Measurements from ENCODE around the gene MRGPRF. TPM values are rescaled to one million over a fixed set of nuclear protein-coding genes. Genes with fewer than 3 reads are reported as not detected.

Gene MRGPRF
- total and polyA plus RNA-seq, 10 donors, result 2.2 to 21.2 (median 9.7) TPM

- peaks cover 0 to 34% (median 3%) of the 10 kb centered on the region in 6 donors for H3K4me1 ChIP-seq
- WGBS, 5 donors, result 78 to 91% (median 87%) methylated on average over 22 of the region's 22 CpGs
- H3K9me3 ChIP-seq, result no peaks in the 10 kb centered on the region
- no peak for DNase-seq
- H3K27me3 ChIP-seq (replicated peaks in 1 of 7), result peaks cover 0 to 28% (median 0%) of the 10 kb centered on the region in 7 donors
- TF ChIP-seq CTCF (IDR thresholded peaks at IDR 0.05 in 8 of 11, conservative IDR thresholded peaks at IDR 0.05 in 3 of 11), result no peak
- H3K36me3 ChIP-seq, result no peaks in the 10 kb centered on the region
- H3K4me3 ChIP-seq, result no peak overlapping the region
- H3K27ac ChIP-seq, result no peak overlapping the region
- intact Hi-C loops (cut with DNase I; ENCODE audit: low total_unique reads), result no loop called here
These were observed 21.2 kb upstream of the MRGPRF start for GRCh38 chr11:69034123-69034867.

GRCh38 chr11:69033431-69033830, 20.4 kb upstream of the MRGPRF start:
- WGBS, 5 donors, result 83 to 95% (median 86%) methylated on average over 8 to 11 of the region's 11 CpGs
- no peak overlapping the region for H3K4me3 ChIP-seq
- H3K27me3 ChIP-seq (replicated peaks in 1 of 7), result peaks cover 0 to 28% (median 0%) of the 10 kb centered on the region in 7 donors
- no peak for DNase-seq
- no peak for TF ChIP-seq POLR2AphosphoS5 (IDR thresholded peaks at IDR 0.05)
- TF ChIP-seq CTCF (IDR thresholded peaks at IDR 0.05 in 8 of 11, conservative IDR thresholded peaks at IDR 0.05 in 3 of 11), result no peak
- TF ChIP-seq POLR2A (IDR thresholded peaks at IDR 0.05), result no peak
- H3K36me3 ChIP-seq, result no peaks in the 10 kb centered on the region
- no peak overlapping the region for H3K27ac ChIP-seq
- intact Hi-C loops (cut with DNase I; ENCODE audit: low total_unique reads), result no loop called here
- H3K4me1 ChIP-seq, result peaks cover 0 to 28% (median 3%) of the 10 kb centered on the region in 6 donors
- no peaks in the 10 kb centered on the region for H3K9me3 ChIP-seq

DNA sequence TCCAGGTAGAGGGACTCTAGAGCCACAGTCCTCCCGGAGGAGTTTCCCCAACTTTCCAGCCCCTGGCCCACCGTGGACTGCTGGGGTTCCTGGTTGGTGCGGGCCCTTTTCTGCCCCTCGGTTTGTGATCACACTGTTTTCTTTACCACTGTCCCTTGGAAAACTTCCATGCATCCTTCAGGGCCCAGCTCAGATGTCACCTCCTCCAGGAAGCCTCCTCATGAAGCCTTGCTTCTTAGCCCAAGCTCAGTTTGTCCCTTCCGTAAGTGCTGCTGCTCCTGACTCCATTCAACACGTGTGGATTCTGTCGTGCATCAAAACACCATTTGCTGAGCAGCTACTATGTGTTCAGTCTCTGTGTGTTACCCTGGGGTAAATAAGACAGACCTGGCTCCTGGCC, 19.8 kb upstream of the MRGPRF start:
- H3K4me1 ChIP-seq, result peaks cover 0 to 32% (median 3%) of the 10 kb centered on the region in 6 donors
- no peaks in the 10 kb centered on the region for H3K9me3 ChIP-seq
- H3K27me3 ChIP-seq (replicated peaks in 1 of 7), result peaks cover 0 to 28% (median 0%) of the 10 kb centered on the region in 7 donors
- TF ChIP-seq CTCF (IDR thresholded peaks at IDR 0.05 in 8 of 11, conservative IDR thresholded peaks at IDR 0.05 in 3 of 11) (no peak), POLR2A (IDR thresholded peaks at IDR 0.05) (no peak), POLR2AphosphoS5 (IDR thresholded peaks at IDR 0.05) (no peak)
- H3K27ac ChIP-seq, result no peak overlapping the region
- no peaks in the 10 kb centered on the region for H3K36me3 ChIP-seq
- intact Hi-C loops (cut with DNase I; ENCODE audit: low total_unique reads), result no loop called here
- no peak overlapping the region for H3K4me3 ChIP-seq
- DNase-seq, result no peak
- 83 to 91% (median 90%) methylated on average over 7 of the region's 7 CpGs for WGBS, 5 donors

DNA sequence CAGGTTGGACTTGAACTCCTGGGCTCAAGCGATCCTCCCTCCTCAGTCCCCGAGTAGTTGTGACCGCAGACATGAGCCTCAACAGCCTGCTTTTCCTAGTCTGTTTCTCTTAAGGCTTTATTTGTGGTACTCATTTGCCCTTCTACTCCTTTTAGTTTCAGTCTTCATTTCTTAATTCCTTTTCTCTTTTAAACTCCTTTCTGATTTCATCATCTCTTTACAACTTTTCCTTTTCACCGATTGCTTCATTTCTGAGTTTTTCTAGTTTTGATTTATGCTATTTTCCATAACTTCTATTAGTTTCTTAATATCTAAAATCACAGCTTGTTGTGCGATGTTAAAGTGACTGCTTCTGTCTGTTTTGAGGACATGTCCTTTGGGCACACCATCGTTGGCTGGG, 17.3 kb upstream of the MRGPRF start:
- Histone ChIP-seq H3K4me3 (no peak overlapping the region), H3K36me3 (no peaks in the 10 kb centered on the region), H3K27me3 (replicated peaks in 1 of 7) (peaks cover 0 to 19% (median 0%) of the 10 kb centered on the region in 7 donors), H3K27ac (peak overlapping the region in 4 of 8 donors; percentile 14 to 58 (median 26)), H3K4me1 (peaks cover 0 to 36% (median 3%) of the 10 kb centered on the region in 6 donors), H3K9me3 (no peaks in the 10 kb centered on the region)
- intact Hi-C loops (cut with DNase I; ENCODE audit: low total_unique reads), result no loop called here
- DNase-seq, result no peak
- no peak for TF ChIP-seq CTCF (IDR thresholded peaks at IDR 0.05 in 8 of 11, conservative IDR thresholded peaks at IDR 0.05 in 3 of 11)
- no peak for TF ChIP-seq POLR2AphosphoS5 (IDR thresholded peaks at IDR 0.05)
- TF ChIP-seq POLR2A (IDR thresholded peaks at IDR 0.05), result no peak
- WGBS, 5 donors, result 54 to 74% (median 65%) methylated on average over 6 of the region's 6 CpGs

Data from spleen (tissue), 11 donors.